NOMO-1 treated with dmso at 0.1 percent for 144 hours (cell line): ENCODE data around the gene PKNOX2.

ENCODE experiments used
- DNase-seq: peaks from one replicate; lab custom pipeline; 2025; ENCODE audit not compliant: unreplicated experiment; lab: John Stamatoyannopoulos, UW

Gene PKNOX2

GRCh38 chr11:125306476-125306875, 141.9 kb downstream of the PKNOX2 start:
- DNase-seq, result no peak

DNA sequence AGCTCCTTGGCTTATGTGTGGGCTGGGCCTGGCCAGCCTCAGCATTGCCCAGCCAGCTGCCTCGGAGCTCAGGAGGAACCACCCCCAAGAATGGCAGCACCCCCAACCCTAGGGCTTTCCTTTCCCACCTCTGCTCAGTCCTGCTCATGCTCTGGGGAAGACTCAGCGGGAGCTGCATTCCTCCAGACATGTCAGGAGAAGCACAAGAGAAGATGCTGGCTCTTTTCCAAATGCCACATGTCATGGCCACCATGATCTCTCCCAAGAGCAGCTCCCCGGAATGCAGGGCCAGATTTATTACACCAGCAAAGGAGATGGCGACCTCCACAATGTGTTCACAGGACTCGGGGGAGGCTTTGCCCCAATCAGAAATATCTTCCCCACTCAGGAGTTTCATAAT, 143.7 kb downstream of the PKNOX2 start:
- no peak for DNase-seq

DNA sequence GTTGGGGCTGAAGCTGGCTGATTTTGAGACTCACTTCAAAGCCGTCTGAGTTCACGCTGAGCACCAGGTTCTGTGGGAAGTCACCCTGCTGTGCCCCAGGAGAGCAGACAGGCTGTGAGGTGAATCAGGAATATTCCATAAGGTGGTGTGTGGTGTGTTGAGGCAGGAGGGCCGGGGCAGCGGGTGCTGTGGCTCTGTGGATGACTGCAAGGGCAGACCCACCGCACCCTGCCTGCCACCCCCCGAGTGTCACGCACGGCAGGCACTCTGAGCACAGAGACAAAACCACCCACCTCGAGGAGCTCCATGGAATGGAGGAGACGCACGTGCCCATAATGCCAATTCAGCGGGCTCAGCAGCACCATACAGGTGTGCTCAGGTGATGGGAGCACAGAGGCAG, 147.8 kb downstream of the PKNOX2 start:
- DNase-seq, result no peak

- no peak for DNase-seq
These were observed 148.3 kb downstream of the PKNOX2 start for GRCh38 chr11:125312812-125313211.

DNA sequence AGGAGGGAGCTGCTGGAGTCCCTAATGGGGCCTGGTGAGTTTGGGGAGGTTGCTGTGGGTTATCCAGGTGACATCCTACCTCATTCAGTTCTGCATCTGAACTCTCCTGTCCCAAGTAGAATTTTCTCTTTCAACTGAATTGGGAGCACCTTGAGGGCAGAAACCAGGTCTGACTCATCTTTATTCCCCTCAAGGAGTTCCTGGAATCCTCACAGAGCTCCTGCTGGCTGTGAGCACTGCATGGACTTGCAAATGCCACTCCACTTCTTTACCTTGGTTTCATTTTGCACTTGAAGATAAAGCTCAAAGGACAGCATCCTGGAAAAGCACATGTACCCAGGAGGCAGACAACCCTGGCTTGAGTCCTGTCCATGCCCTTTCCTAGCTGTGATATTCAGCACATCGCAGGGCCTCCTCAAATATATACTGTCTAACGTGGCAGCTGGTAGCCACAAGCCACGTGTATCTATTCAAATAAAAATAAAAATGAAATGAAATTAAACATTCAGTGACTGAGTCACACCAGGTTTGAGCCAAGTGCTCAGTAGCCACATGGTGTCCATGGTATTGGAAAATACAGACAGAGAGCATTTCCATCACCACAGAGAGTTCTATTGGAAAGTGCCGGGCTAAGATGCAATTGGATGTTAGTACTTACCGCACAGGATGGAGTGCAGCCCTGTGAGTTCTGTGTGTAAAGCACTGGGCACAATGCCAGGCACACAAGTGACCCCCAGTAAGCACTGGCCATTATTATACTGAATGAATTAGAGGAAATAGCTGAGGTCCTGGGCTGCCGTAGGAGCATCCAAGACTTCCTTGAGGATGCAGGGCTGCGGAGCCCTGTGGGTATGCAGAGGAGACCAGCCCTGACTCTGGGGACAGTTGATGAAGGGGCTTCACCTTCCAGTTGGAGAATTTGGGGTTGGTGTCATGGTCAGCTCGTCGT, 149.0 kb downstream of the PKNOX2 start:
- no peak for DNase-seq

DNA sequence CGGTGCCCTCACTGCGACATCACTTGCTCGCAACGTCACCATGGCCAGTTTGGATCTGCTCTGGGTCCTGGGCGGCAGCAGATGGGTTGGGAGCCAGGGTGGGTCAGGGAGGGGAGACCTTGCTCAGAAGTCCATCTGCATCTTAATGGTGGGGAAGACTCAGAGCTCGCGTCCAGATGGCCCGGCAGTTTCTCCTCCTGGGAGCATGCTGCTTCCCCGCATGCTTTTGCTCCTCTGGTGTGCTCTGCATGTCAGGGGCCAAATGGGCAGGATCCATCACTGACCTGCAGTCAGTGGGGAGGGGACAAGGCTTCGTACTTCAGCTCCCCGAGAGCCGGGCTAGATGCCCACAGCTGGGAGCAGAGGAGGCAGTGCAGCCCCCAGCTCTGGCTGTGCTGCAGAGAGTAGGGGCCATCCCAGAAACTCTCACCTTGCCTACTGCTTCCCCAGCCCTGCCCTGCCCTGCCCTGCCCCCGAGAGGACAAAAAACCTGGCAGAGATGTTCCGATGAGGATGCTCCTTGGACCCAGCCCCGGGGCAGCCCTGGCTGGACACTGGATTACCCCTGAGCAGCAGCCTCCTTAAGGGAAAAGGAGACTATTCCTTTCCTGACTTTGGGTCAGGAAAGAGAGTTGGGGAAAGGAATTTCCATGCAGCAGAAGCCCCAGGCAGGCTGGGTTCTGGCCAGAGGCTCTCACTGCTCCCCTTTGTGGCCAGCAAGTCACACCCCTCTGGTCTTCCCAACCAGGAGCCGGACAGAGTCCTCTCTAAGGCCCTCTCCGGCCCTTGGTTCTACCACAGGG, 149.9 kb downstream of the PKNOX2 start:
- DNase-seq, result no peak

DNA sequence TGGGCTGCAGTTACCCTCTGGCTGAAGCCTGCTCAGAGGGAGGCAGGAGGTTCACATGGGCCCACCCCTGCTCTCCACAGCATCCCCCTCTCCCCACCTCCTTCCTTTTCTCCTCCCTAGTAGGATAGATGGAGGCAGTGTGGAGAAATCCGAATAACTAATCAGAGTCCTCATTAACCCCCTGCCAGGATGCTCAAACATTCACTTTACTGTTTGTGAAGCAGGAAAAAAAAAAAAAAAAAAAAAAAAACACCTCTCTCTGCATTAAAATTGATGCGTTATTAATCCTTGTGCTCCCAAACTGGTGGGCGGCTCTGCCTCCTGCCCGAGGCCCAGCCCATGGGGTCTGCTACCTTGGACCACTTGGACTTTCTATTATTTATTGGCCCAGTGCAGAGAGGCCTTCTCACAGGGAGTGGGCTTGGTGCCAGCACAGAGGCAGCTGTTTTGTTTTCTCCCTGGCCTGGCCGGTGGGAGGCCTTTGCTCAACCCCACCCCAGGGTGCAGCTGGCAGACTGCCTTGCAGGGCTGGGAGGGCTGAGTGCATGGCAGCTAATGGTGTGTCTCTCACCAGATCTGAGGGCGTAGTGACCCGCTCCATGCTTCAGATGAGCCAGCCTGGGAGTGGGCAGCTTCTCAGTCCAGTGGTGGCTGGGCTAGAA, 150.7 kb downstream of the PKNOX2 start:
- DNase-seq, result no peak

- no peak for DNase-seq
These were observed 152.9 kb downstream of the PKNOX2 start for GRCh38 chr11:125317416-125317815.

GRCh38 chr11:125319649-125320048, 155.1 kb downstream of the PKNOX2 start:
- DNase-seq, result no peak

- DNase-seq, result no peak
These were observed 156.0 kb downstream of the PKNOX2 start for GRCh38 chr11:125320347-125321076.

DNA sequence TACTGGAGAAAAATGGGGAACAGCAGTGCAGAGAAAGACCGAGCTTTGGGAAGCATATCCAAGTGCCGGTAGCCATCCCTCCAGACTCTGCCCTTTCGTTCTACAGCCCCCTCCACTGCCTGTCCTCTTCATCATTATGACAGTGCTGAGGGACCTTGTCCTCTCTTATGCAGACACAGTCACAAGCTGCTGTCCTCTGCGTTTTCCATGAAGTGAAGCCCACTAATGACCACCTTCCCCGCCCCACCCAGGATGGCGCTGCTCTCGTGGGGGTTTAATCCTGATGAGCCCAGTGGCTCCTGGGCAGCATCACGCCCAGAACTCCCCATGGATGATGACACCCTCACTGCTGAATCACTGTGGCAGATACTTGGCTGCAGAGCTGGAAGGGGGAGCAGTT, 157.7 kb downstream of the PKNOX2 start:
- DNase-seq, result no peak

DNA sequence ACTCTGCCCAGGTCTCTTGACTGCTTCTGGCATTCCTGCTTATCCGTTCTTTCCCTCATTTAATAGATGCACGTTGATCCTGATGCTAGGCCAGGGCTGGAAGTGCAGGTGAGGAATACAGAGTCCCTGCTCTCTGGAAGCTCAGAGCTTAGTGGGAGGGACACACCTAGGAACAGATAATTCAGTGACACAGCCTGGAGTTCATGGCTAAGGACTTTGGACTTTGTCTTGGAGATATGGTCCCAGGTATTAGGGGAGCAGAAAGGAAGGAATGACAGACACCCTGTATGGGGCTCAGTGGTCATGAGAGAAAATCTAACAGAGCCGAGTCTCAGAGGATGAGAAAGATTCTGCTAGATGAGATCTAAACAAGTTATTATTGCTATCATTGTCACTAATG, 160.6 kb downstream of the PKNOX2 start:
- DNase-seq, result no peak

- DNase-seq, result no peak
These were observed 161.6 kb downstream of the PKNOX2 start for GRCh38 chr11:125326126-125326525.

- DNase-seq, result no peak
These were observed 163.1 kb downstream of the PKNOX2 start for GRCh38 chr11:125327518-125328224.

- DNase-seq, result no peak
These were observed 163.7 kb downstream of the PKNOX2 start for GRCh38 chr11:125328225-125328580.

DNA sequence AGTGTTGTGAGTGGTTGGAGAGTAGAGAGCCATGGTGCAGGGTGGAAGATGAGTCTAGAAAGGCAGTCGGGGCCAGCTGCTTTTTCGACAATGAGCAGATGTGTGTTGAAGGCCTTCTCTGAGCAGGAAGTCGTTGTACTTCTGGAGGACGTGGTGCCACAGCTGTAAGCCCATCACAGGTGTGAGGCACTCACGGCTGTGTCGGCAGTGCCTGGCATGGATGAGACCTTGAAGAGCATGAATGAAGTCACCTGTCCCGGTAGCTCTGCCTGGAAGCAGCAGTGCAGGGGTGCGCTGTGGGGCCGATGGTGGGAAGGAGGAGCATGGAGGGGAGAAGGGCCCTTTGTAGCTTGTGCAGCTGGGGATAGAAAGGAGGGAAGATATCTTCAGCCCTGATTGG, 165.2 kb downstream of the PKNOX2 start:
- no peak for DNase-seq

DNA sequence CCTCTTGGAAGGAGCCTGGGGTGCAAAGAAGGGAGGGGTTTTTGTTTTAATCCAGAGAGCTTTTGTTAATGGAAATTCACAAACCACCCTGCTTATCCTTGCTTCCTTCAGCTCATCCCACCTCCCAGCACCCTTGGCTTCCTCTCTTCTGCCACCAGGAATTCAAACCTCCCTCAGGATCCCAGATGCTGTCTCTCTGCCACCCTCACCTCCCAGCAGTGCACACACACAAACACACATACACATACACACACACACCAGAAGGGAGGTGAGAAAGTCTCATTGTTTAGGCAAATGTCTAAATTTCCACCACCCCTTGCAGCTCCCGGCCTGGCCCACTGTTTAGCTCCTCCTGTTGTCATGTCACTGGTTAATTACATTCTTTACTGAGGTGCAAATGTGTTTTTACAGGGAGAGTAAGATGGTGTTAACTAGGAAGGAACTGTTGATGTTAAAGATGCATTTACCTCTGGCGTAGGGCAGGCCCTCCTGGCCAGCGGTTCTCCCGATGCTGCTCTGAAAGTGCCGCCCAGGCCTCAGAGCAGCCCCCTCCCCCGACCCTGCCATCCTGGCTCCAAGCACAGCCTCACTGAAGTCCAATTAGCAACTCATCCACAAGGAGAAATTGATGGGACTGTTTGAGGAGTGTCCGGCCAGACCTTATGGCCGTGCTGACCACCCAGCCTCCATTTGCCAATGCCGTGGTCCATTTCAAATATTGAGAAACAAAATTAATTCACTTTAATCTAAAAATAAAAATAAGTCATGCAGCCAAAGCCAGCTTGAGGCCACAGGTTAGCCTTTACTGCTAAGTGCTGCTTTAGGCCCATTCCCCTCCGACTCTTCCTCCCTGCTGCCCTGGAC, 166.1 kb downstream of the PKNOX2 start:
- DNase-seq, result no peak

DNA sequence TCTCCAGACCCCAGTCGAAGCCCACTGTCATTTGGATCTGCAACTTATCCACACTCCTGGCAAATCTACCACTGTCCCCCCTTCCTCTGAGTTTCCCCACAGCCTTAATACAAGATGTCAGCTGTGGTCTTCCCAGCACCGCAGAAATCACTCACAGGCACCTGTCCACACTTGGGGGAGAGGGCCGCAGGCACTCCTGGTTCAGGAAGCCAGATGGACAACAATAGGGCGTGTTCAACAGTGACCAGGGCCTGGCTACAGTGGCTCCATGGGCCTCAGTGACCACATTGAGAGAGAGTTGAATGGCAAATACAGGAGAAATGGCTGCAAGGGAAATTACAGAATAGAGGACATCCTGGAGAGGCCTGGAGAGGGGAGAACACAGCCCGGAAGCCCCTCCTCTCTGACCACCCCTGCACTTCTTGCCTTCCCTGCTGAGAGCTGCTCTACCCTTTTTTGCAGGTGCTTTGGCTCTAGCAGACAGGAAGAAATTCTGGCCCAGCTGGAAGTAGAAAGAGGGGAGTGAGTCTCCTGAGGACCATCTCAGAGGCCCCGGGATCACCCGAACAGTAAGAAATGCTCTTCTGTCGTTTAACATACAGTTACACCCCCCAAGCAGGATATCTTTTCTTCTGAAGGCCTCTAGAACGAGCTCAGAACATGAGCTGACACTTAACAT, 166.9 kb downstream of the PKNOX2 start:
- no peak for DNase-seq

DNA sequence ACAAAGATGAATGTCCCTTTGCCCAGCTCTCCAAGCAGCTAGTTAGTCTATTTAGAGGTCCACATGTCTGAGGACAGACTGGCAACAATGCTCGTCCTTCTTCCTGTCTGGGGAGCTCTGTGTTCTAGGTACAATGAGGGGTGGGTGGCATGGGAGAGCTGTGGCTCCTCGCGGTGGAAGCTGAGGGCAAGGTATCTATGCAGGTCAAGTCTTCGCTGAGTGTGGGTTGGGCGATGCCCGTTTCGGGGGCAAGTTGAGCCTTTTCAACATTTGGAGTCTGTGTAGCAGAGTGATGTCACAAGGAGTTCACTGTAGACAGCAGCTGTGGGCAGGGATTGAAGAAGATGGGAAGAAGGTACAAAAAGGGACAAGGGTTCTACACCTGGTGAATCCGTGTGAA, 168.3 kb downstream of the PKNOX2 start:
- DNase-seq, result no peak
